OCI-LY3 (cell line): ENCODE measurements around the gene CFAP221.

Source experiments
- H2AFZ ChIP-seq: fragments of 200-600, 300-600 bp; shearing (Covaris generic); 2 replicates; pipeline ENCODE4 v1.6.0; 2014; ENCODE audit warnings: antibody characterized with exemption, low read depth, low read length
- H3K27ac ChIP-seq: fragments of 200-600, 300-600 bp; sonication (generic); 2 replicates; pipeline ENCODE4 v1.5.1; 2014; ENCODE audit warnings: mild to moderate bottlenecking, low read length, moderate library complexity, mixed read lengths
- H3K27me3 ChIP-seq: fragments of 200-600, 300-600 bp; sonication (generic); 2 replicates; pipeline ENCODE4 v1.6.1; 2014; ENCODE audit warnings: low read depth, low read length, mixed read lengths
- H3K36me3 ChIP-seq: fragments of 200-600, 300-600 bp; sonication (generic); replicated peaks from 2 replicates; pipeline ENCODE3; 2014; ENCODE audit warnings: low read depth, low read length, mixed read lengths
- H3K4me1 ChIP-seq: fragments of 300-600, 200-600 bp; sonication (generic); 2 replicates; pipeline ENCODE4 v1.6.1; 2014; ENCODE audit warnings: low read length, mixed read lengths
- H3K4me2 ChIP-seq: fragments of 200-600, 300-600 bp; sonication (generic); 2 replicates; pipeline ENCODE4 v1.6.1; 2014; ENCODE audit warnings: low read length, mixed read lengths
- H3K4me3 ChIP-seq: fragments of 300-600, 200-600 bp; sonication (generic); 2 replicates; pipeline ENCODE4 v1.5.1; 2014; ENCODE audit warnings: antibody characterized with exemption, mild to moderate bottlenecking, low read length, moderate library complexity
- H3K79me2 ChIP-seq: fragments of 300-600, 200-600 bp; shearing (Covaris generic); 2 replicates; pipeline ENCODE4 v1.6.1; 2014; ENCODE audit warnings: mild to moderate bottlenecking, low read length, mixed read lengths
- H3K9ac ChIP-seq: fragments of 300-600, 200-600 bp; shearing (Covaris generic); 2 replicates; pipeline ENCODE4 v1.6.0; 2014; ENCODE audit warnings: mild to moderate bottlenecking, low read length, moderate library complexity
- H3K9me3 ChIP-seq: fragments of 200-600, 300-600 bp; shearing (Covaris generic); 2 replicates; pipeline ENCODE4 v1.6.1; 2014; ENCODE audit warnings: low read length, mixed read lengths; ENCODE audit not compliant: insufficient read depth
- H4K20me1 ChIP-seq: fragments of 200-600, 300-600 bp; sonication (generic); 2 replicates; pipeline ENCODE4 v1.6.1; 2016; ENCODE audit warnings: low read length, mixed read lengths; ENCODE audit not compliant: insufficient read depth
- CTCF ChIP-seq: fragments of 200-600, 300-600 bp; sonication (generic); IDR thresholded peaks from 2 replicates; pipeline ENCODE4 v1.5.1; 2014; ENCODE audit warnings: antibody characterized with exemption, low read length, low read depth
- EZH2phosphoT487 ChIP-seq: fragments of 200-600 bp; shearing (Covaris generic); IDR thresholded peaks from 2 replicates; pipeline ENCODE4 v1.6.1; 2018; ENCODE audit warnings: antibody characterized with exemption, mixed run types, low read depth

Gene CFAP221

DNA sequence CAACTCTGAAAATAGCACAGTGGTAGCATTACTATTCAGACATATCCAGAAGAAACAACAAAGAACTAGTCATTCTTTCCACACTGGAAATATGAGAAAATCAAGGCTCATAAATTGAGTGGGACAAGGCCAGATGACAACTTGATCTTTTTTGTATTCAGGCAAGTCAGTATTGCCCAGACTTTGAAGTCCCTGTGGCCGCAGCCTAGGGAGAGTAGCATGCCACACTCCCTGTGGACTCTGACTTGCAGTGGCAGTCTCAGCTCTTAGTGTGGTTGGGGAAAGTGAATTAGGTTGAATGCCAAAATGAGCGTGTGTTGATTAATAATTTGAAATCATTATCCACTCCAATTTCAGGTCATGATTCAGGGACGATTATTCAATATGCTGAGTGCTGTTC lies 81.0 kb downstream of the CFAP221 start:
- Histone ChIP-seq H3K27ac (no peak overlapping the region), H3K9ac (no peak overlapping the region), H3K27me3 (no peaks in the 10 kb centered on the region), H3K4me2 (no peak overlapping the region), H2AFZ (no peak overlapping the region), H3K36me3 (no peaks in the 10 kb centered on the region), H3K4me3 (no peak overlapping the region), H4K20me1 (no peaks in the 10 kb centered on the region), H3K4me1 (peaks cover 34% of the 10 kb centered on the region), H3K9me3 (no peaks in the 10 kb centered on the region), H3K79me2 (no peaks in the 10 kb centered on the region)
- TF ChIP-seq EZH2phosphoT487, result no peak
- TF ChIP-seq CTCF, result no peak

GRCh38 chr2:119629323-119629825 lies 85.1 kb downstream of the CFAP221 start:
- Histone ChIP-seq H3K79me2 (no peaks in the 10 kb centered on the region), H3K9ac (no peak overlapping the region), H3K4me2 (peak overlapping the region; percentile 51), H3K4me1 (peaks cover 40% of the 10 kb centered on the region), H3K36me3 (no peaks in the 10 kb centered on the region), H3K27me3 (no peaks in the 10 kb centered on the region), H2AFZ (no peak overlapping the region), H3K9me3 (no peaks in the 10 kb centered on the region), H3K27ac (no peak overlapping the region), H3K4me3 (no peak overlapping the region), H4K20me1 (no peaks in the 10 kb centered on the region)
- TF ChIP-seq EZH2phosphoT487 (no peak), CTCF (no peak)

GRCh38 chr2:119630121-119630520 lies 85.9 kb downstream of the CFAP221 start:
- TF ChIP-seq EZH2phosphoT487 (no peak), CTCF (no peak)

GRCh38 chr2:119637371-119637770 lies 93.1 kb downstream of the CFAP221 start:
- no peak overlapping the region for H2AFZ ChIP-seq
- H3K36me3 ChIP-seq, result no peaks in the 10 kb centered on the region
- H3K27ac ChIP-seq, result no peak overlapping the region
- no peaks in the 10 kb centered on the region for H4K20me1 ChIP-seq
- H3K4me2 ChIP-seq, result no peak overlapping the region
- 0 out of 2 replicates have a peak, but pooled peaks cover 10% of the 10 kb centered on the region for H3K27me3 ChIP-seq
- H3K4me1 ChIP-seq, result peaks cover 7% of the 10 kb centered on the region
- no peaks in the 10 kb centered on the region for H3K9me3 ChIP-seq
- H3K79me2 ChIP-seq, result no peaks in the 10 kb centered on the region
- no peak overlapping the region for H3K4me3 ChIP-seq
- H3K9ac ChIP-seq, result no peak overlapping the region
- no peak for TF ChIP-seq EZH2phosphoT487
- no peak for TF ChIP-seq CTCF

More at GRCh38 chr2:119630121-119630520, 85.9 kb downstream of the CFAP221 start:
- H3K4me1 ChIP-seq, result peaks cover 40% of the 10 kb centered on the region
- no peaks in the 10 kb centered on the region for H3K9me3 ChIP-seq
- no peak overlapping the region for H3K9ac ChIP-seq
- H3K36me3 ChIP-seq, result no peaks in the 10 kb centered on the region
- H3K4me2 ChIP-seq, result peak overlapping the region; percentile 51
- no peak overlapping the region for H3K4me3 ChIP-seq
- no peaks in the 10 kb centered on the region for H3K79me2 ChIP-seq
- no peaks in the 10 kb centered on the region for H4K20me1 ChIP-seq
- H3K27ac ChIP-seq, result no peak overlapping the region
- H2AFZ ChIP-seq, result no peak overlapping the region
- no peaks in the 10 kb centered on the region for H3K27me3 ChIP-seq
